Heart left ventricle (tissue), 13 donors: ENCODE results near the gene ALKBH7.

ENCODE experiments used
- POLR2A ChIP-seq, 2 donors: fragments of 450-650 bp; IDR thresholded peaks; one replicate each; pipeline ENCODE4 v1.6.1; 2017; ENCODE audit warnings: antibody characterized with exemption in 2 of 2, mild to moderate bottlenecking in 2 of 2, moderate library complexity in 2 of 2
- TF ChIP-seq, protein P1 (sequence below), 12 donors: fragments of 200-600 bp; sonication (generic) in 4 of 12; IDR thresholded peaks; one replicate each; pipeline versions ENCODE4 v1.5.0 to v1.8.0; 2018 to 2022; ENCODE audit warnings: antibody characterized with exemption in 12 of 12, mild to moderate bottlenecking in 5 of 12
- donor health status: ischemic (EF 13 %, LVEDD 7.1; RV severe dilation, severe dysfunction).
- donor health status: DM: no; HTN: yes; CAD: no.
- donor health status: DM: no; HTN: no; CAD: no.
- donor health status: ischemic (EF 25% LVEDD 6.9; RV normal size, moderate dysfunction).
- donor health status: ischemic (EF 25% LVEDD 5.7; RV mildly dilated, moderate dysfunction).
- donor health status: ischemic (EF 35%, LVEDD 5.7; RV mildly dilated, moderate dysfunction).
- donor health status: nonischemic (EF 11% LVEDD 7.7; RV severe dilation, severe dysfunction).
- donor health status: DM: yes; HTN: yes; CAD: no.
- donor health status: PGD.
- donor health status: ischemic (EF 29% LVEDD 5.4; RV normal size, mild dysfunction).
- donor health status: nonischemic (EF 23%, LVEDD 6.1; RV moderate dilation, normal function).

DNA sequence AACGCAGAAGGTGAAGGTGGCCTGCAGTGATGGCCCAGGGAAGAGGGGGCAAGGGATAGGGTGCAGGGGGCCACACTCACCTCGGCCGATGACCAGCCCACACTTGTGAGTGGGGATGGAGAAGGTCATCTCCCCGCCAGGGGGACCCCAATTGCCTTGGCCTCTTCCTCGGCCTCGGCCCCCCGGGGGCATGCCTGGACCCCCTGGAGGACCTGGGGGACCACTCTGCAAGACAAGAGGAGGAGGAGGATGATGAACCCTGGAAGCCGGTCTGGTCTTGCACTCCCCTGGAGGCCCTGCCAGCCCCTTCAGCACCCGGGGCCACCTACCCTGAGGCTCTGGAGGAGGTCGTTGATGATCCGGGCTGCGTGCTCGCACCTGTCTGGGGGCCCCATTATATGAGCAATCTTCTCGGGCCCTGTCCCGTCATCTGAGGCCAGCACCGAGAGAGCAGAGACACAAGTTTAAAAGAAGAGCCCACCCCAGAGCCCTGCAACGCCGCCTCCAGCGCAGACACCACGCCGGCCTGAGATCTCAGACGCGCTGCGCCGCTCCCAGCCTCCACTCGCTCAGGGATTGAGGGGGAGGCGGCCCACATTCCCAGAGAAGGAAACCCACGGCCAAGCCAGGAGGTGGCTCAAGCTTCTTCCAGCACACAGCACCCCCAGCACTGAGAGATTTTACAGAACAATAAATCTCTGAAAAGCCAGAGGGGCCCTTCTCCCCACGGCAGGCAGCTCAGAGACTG, 44.2 kb downstream of the ALKBH7 start:
- TF ChIP-seq, protein P1, sequence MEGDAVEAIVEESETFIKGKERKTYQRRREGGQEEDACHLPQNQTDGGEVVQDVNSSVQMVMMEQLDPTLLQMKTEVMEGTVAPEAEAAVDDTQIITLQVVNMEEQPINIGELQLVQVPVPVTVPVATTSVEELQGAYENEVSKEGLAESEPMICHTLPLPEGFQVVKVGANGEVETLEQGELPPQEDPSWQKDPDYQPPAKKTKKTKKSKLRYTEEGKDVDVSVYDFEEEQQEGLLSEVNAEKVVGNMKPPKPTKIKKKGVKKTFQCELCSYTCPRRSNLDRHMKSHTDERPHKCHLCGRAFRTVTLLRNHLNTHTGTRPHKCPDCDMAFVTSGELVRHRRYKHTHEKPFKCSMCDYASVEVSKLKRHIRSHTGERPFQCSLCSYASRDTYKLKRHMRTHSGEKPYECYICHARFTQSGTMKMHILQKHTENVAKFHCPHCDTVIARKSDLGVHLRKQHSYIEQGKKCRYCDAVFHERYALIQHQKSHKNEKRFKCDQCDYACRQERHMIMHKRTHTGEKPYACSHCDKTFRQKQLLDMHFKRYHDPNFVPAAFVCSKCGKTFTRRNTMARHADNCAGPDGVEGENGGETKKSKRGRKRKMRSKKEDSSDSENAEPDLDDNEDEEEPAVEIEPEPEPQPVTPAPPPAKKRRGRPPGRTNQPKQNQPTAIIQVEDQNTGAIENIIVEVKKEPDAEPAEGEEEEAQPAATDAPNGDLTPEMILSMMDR (IDR thresholded peaks at IDR 0.05), result no peak
- TF ChIP-seq POLR2A (IDR thresholded peaks at IDR 0.05), result no peak
